22Rv1 (cell line): ENCODE results near the gene SFXN2.

Experiments
- CTCF ChIP-seq: fragments of 450-650 bp; IDR thresholded peaks from 2 replicates; pipeline ENCODE4 v1.5.1; 2017; ENCODE audit warnings: mild to moderate bottlenecking
- ZFX ChIP-seq: fragments of 450-650 bp; IDR thresholded peaks from 2 replicates; pipeline ENCODE4 v1.6.1; 2017; ENCODE audit warnings: antibody characterized with exemption, borderline replicate concordance

- no peak for TF ChIP-seq CTCF
- no peak for TF ChIP-seq ZFX
These were observed 1.4 kb upstream of the SFXN2 start for GRCh38 chr10:102712843-102713538.
